Endothelial cell of umbilical vein (primary cell): ENCODE measurements around the gene CENPK.

ENCODE experiments used
- FOS ChIP-seq: IDR thresholded peaks from 2 replicates; pipeline ENCODE4 v1.6.1; 2011; ENCODE audit warnings: mild to moderate bottlenecking, low read length, moderate library complexity, borderline replicate concordance; ENCODE audit not compliant: insufficient read depth
- MYC ChIP-seq: IDR thresholded peaks from one replicate; pipeline ENCODE4 v1.6.1; 2011; ENCODE audit warnings: mild to moderate bottlenecking, low read depth, low read length
- TF ChIP-seq, protein P1 (sequence below), 2 donors: IDR thresholded peaks; 1 replicate in 1 of 2; 2 replicates in 1 of 2; pipeline ENCODE4 v1.5.1; 2011; ENCODE audit warnings: low read length in 2 of 2, mild to moderate bottlenecking in 2 of 2, moderate library complexity in 2 of 2, control low read depth in 1 of 2, inconsistent platforms in 1 of 2, low read depth in 1 of 2; ENCODE audit not compliant: insufficient read depth in 1 of 2; ENCODE audit errors: extremely low read depth in 1 of 2

DNA sequence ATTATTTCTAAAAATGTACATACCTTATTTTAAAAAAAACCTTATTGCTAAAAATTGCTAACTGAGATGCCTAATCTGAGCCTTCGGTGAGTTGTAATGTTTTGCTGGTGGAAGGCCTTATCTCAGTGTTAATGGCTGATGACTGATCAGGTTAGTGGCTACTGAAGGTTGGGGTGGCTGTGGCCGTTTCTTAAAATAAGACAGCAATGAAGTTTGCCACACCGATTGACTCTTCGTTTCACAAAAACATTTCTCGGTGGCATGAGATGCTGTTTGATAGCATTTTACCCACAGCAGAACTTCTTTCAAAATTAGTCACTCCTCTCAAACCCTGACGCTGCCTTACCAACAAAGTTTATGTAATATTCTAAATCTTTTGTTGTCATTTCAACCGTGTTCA is 14.7 kb downstream of the CENPK start:
- TF ChIP-seq, protein P1, sequence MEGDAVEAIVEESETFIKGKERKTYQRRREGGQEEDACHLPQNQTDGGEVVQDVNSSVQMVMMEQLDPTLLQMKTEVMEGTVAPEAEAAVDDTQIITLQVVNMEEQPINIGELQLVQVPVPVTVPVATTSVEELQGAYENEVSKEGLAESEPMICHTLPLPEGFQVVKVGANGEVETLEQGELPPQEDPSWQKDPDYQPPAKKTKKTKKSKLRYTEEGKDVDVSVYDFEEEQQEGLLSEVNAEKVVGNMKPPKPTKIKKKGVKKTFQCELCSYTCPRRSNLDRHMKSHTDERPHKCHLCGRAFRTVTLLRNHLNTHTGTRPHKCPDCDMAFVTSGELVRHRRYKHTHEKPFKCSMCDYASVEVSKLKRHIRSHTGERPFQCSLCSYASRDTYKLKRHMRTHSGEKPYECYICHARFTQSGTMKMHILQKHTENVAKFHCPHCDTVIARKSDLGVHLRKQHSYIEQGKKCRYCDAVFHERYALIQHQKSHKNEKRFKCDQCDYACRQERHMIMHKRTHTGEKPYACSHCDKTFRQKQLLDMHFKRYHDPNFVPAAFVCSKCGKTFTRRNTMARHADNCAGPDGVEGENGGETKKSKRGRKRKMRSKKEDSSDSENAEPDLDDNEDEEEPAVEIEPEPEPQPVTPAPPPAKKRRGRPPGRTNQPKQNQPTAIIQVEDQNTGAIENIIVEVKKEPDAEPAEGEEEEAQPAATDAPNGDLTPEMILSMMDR (IDR thresholded peaks at IDR 0.05; ENCODE audit: extremely low read depth in 1 of 2, insufficient read depth in 1 of 2, low read depth in 1 of 2, low read length in 2 of 2) = no peak
- TF ChIP-seq MYC (no peak), FOS (no peak)
